ENCODE measurements around the gene TRAM2. TPM values are rescaled to one million over a fixed set of nuclear protein-coding genes. Genes with fewer than 3 reads are reported as not detected.

Gene TRAM2
- total RNA-seq, 6 experiments from 2014 or later: 191 to 235 (median 215) TPM

- Mint-ChIP-seq H3K36me3 (ENCODE audit: low read depth) (peaks cover 16% of the 10 kb centered on the region), H3K4me1 (ENCODE audit: low read depth) (peaks cover 70% of the 10 kb centered on the region), H3K4me3 (no peak overlapping the region; the same call in 1 of the 2 replicates), H3K9me3 (peaks cover 12% of the 10 kb centered on the region; the same call in 1 of the 2 replicates), H3K27ac (peak overlapping the region; percentile 97), H3K27me3 (ENCODE audit: insufficient read depth) (no peaks in the 10 kb centered on the region; the same call in none of the 2 replicates)
- no peak for DNase-seq
- TF ChIP-seq CTCF (IDR thresholded peaks at IDR 0.05): no peak
Measured at GRCh38 chr6:52610011-52610410, 33.2 kb upstream of the TRAM2 start.

- Mint-ChIP-seq H3K36me3 (ENCODE audit: low read depth) (peaks cover 16% of the 10 kb centered on the region), H3K4me1 (ENCODE audit: low read depth) (peaks cover 67% of the 10 kb centered on the region), H3K9me3 (peaks cover 12% of the 10 kb centered on the region; the same call in 1 of the 2 replicates), H3K27ac (peak overlapping the region; percentile 44; the same call in 1 of the 2 replicates), H3K27me3 (ENCODE audit: insufficient read depth) (no peaks in the 10 kb centered on the region; the same call in 1 of the 2 replicates), H3K4me3 (no peak overlapping the region)
- DNase-seq: no peak
- no peak for TF ChIP-seq CTCF (IDR thresholded peaks at IDR 0.05)
Measured at GRCh38 chr6:52605610-52606185, 28.8 kb upstream of the TRAM2 start.

GRCh38 chr6:52603000-52603795 is 26.3 kb upstream of the TRAM2 start:
- H3K36me3 Mint-ChIP-seq (ENCODE audit: low read depth): peaks cover 4% of the 10 kb centered on the region
- peaks cover 7% of the 10 kb centered on the region; the same call in 1 of the 2 replicates for H3K9me3 Mint-ChIP-seq
- DNase-seq: peak; percentile 58
- TF ChIP-seq CTCF (IDR thresholded peaks at IDR 0.05): no peak
- H3K27me3 Mint-ChIP-seq (ENCODE audit: insufficient read depth): no peaks in the 10 kb centered on the region; the same call in 1 of the 2 replicates
- H3K4me1 Mint-ChIP-seq (ENCODE audit: low read depth): peaks cover 61% of the 10 kb centered on the region
- H3K27ac Mint-ChIP-seq: peak overlapping the region; percentile 95
- peak overlapping the region; percentile 1; the same call in 1 of the 2 replicates for H3K4me3 Mint-ChIP-seq

- DNase-seq: no peak
- no peak for TF ChIP-seq CTCF (IDR thresholded peaks at IDR 0.05)
- Mint-ChIP-seq H3K4me3 (no peak overlapping the region), H3K36me3 (ENCODE audit: low read depth) (no peaks in the 10 kb centered on the region), H3K27me3 (ENCODE audit: insufficient read depth) (peaks cover 1% of the 10 kb centered on the region; the same call in 1 of the 2 replicates), H3K27ac (peak overlapping the region; percentile 91), H3K4me1 (ENCODE audit: low read depth) (peaks cover 71% of the 10 kb centered on the region), H3K9me3 (no peaks in the 10 kb centered on the region)
Measured at GRCh38 chr6:52598824-52599190, 21.9 kb upstream of the TRAM2 start.

GRCh38 chr6:52598123-52598823 is 21.4 kb upstream of the TRAM2 start:
- Mint-ChIP-seq H3K4me1 (ENCODE audit: low read depth) (peaks cover 71% of the 10 kb centered on the region), H3K27me3 (ENCODE audit: insufficient read depth) (peaks cover 1% of the 10 kb centered on the region; the same call in 1 of the 2 replicates), H3K36me3 (ENCODE audit: low read depth) (no peaks in the 10 kb centered on the region), H3K27ac (peak overlapping the region; percentile 91), H3K9me3 (no peaks in the 10 kb centered on the region), H3K4me3 (peak overlapping the region; percentile 78)
- peak; percentile 79 for DNase-seq
- peak; percentile 91 for TF ChIP-seq CTCF (IDR thresholded peaks at IDR 0.05)

All from HFFc6 (cell line).